Measurements from ENCODE around the gene TUT1. TPM values are rescaled to one million over a fixed set of nuclear protein-coding genes. Genes with fewer than 3 reads are reported as not detected.

TUT1 gene
- total RNA-seq, 1 experiment from 2014 or later = 40.0 TPM

DNA sequence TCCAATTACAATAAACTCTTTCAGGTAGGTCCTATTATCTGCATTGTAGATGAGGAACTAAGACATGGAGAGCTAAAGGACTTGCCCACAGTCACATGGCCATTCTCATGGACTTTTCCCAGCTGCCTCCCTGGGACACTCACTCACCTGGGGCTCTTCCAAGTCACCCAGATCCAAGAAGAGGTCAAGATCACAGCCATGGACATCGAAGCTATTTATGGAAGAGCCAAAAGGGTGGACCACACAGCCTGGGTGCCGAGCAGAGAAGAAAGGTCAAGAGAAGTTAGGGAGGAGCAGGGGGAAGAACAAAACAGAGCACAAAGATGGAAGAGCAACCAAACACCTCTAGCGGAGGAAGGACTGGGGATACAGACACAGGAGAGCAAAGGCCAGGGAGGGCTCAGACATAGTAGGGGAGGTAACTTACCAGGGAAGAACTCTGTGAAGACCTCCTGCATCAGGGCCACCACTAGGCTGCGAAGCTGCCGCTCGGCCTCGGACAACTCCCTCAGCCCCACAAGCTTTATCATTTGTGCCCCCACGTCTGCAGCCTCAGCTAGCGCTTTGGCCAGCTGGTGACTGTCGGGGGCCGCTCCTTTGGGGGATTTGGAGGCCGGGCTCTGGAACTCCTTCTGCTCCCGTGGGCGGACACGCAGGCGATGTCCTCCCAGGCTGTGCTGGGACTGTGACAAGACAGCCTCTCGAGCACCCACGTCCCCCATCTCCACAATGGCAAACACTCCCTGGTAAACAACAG, 10.2 kb downstream of the TUT1 start (continued):
- TF ChIP-seq, protein P1, sequence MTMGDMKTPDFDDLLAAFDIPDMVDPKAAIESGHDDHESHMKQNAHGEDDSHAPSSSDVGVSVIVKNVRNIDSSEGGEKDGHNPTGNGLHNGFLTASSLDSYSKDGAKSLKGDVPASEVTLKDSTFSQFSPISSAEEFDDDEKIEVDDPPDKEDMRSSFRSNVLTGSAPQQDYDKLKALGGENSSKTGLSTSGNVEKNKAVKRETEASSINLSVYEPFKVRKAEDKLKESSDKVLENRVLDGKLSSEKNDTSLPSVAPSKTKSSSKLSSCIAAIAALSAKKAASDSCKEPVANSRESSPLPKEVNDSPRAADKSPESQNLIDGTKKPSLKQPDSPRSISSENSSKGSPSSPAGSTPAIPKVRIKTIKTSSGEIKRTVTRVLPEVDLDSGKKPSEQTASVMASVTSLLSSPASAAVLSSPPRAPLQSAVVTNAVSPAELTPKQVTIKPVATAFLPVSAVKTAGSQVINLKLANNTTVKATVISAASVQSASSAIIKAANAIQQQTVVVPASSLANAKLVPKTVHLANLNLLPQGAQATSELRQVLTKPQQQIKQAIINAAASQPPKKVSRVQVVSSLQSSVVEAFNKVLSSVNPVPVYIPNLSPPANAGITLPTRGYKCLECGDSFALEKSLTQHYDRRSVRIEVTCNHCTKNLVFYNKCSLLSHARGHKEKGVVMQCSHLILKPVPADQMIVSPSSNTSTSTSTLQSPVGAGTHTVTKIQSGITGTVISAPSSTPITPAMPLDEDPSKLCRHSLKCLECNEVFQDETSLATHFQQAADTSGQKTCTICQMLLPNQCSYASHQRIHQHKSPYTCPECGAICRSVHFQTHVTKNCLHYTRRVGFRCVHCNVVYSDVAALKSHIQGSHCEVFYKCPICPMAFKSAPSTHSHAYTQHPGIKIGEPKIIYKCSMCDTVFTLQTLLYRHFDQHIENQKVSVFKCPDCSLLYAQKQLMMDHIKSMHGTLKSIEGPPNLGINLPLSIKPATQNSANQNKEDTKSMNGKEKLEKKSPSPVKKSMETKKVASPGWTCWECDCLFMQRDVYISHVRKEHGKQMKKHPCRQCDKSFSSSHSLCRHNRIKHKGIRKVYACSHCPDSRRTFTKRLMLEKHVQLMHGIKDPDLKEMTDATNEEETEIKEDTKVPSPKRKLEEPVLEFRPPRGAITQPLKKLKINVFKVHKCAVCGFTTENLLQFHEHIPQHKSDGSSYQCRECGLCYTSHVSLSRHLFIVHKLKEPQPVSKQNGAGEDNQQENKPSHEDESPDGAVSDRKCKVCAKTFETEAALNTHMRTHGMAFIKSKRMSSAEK (CRISPR knock-in tag; IDR thresholded peaks at IDR 0.05; ENCODE audit: borderline replicate concordance) = no peak
- TF ChIP-seq NFE2L1 (CRISPR knock-in tag; IDR thresholded peaks at IDR 0.05) (no peak), ETV6 (CRISPR knock-in tag; IDR thresholded peaks at IDR 0.05) (no peak), GABPB1 (CRISPR knock-in tag; IDR thresholded peaks at IDR 0.05) (no peak), ZNF263 (CRISPR knock-in tag; IDR thresholded peaks at IDR 0.05; ENCODE audit: low read depth) (no peak)
- TF ChIP-seq, protein P2, sequence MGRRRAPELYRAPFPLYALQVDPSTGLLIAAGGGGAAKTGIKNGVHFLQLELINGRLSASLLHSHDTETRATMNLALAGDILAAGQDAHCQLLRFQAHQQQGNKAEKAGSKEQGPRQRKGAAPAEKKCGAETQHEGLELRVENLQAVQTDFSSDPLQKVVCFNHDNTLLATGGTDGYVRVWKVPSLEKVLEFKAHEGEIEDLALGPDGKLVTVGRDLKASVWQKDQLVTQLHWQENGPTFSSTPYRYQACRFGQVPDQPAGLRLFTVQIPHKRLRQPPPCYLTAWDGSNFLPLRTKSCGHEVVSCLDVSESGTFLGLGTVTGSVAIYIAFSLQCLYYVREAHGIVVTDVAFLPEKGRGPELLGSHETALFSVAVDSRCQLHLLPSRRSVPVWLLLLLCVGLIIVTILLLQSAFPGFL (CRISPR knock-in tag; IDR thresholded peaks at IDR 0.05; ENCODE audit: borderline replicate concordance) = no peak

DNA sequence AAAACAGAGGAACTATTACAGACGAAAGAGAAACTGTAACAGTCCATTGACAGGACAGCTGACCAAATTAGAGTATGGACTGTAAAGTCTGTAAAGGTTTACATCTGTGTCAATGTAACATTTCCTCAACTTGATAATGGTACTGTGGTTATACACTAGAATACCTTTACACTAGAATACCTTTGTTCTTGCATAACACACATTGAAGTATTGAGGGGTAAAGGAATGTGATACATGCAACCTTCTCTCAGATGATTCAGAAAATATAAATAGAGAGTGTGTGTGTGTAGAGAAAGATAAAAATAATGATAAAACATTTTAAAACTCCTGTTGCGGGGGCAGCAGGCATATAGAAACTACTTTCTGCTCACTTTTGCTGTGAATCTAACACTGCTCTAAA, 12.1 kb downstream of the TUT1 start:
- no peak overlapping the region for H3K4me3 Mint-ChIP-seq
- no peaks in the 10 kb centered on the region for H3K9me3 Mint-ChIP-seq
- peaks cover 10% of the 10 kb centered on the region for H3K4me1 Mint-ChIP-seq
- peaks cover 41% of the 10 kb centered on the region for H3K36me3 Mint-ChIP-seq
- POLR2A ChIA-PET = no interaction called here
- no peaks in the 10 kb centered on the region for H3K27me3 Mint-ChIP-seq (ENCODE audit: low read depth)
- DNase-seq (ENCODE audit: low spot score) (no peak), ATAC-seq (no peak)
- CTCF ChIA-PET = interaction anchor here (1.3 kb wide), 1 partner anchor 32 kb away, joined by 3 read pairs; no protein-coding TSS in a partner anchor
- H3K27ac Mint-ChIP-seq = no peak overlapping the region
- TF ChIP-seq CREM (CRISPR knock-in tag; IDR thresholded peaks at IDR 0.05) (no peak), JUN (CRISPR knock-in tag; IDR thresholded peaks at IDR 0.05) (no peak)
- TF ChIP-seq, protein P3, sequence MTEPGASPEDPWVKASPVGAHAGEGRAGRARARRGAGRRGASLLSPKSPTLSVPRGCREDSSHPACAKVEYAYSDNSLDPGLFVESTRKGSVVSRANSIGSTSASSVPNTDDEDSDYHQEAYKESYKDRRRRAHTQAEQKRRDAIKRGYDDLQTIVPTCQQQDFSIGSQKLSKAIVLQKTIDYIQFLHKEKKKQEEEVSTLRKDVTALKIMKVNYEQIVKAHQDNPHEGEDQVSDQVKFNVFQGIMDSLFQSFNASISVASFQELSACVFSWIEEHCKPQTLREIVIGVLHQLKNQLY (CRISPR knock-in tag; IDR thresholded peaks at IDR 0.05) = no peak
- TF ChIP-seq, protein P4, sequence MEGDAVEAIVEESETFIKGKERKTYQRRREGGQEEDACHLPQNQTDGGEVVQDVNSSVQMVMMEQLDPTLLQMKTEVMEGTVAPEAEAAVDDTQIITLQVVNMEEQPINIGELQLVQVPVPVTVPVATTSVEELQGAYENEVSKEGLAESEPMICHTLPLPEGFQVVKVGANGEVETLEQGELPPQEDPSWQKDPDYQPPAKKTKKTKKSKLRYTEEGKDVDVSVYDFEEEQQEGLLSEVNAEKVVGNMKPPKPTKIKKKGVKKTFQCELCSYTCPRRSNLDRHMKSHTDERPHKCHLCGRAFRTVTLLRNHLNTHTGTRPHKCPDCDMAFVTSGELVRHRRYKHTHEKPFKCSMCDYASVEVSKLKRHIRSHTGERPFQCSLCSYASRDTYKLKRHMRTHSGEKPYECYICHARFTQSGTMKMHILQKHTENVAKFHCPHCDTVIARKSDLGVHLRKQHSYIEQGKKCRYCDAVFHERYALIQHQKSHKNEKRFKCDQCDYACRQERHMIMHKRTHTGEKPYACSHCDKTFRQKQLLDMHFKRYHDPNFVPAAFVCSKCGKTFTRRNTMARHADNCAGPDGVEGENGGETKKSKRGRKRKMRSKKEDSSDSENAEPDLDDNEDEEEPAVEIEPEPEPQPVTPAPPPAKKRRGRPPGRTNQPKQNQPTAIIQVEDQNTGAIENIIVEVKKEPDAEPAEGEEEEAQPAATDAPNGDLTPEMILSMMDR (IDR thresholded peaks at IDR 0.05) = no peak

DNA sequence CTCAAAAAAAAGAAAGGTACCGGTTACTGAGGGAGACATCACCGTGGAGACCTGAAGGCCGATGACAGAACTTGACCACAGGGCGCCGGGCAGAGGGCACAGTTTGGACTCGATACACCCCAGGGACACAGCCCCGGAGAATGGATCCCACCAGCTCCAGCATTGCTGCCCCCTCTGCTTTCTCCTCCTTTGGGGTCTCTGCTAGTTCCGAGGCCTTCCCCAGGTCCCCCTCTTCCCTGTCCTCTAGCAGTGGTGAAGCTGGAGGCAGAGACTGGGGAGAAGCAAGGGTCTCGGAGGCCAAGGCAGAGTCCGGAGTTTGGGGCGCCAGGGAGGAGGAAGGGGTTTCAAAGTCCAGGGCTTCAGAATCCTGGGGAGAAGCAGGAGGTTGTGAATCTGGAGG, 12.8 kb downstream of the TUT1 start:
- DNase-seq (ENCODE audit: low spot score) (no peak), ATAC-seq (no peak)
- CTCF ChIA-PET = interaction anchor here (0.5 to 1.3 kb wide), 3 partner anchors 21 to 196 kb away, joined by 3 read pairs; no protein-coding TSS in a partner anchor
- Mint-ChIP-seq H3K27ac (no peak overlapping the region), H3K9me3 (no peaks in the 10 kb centered on the region), H3K36me3 (peaks cover 36% of the 10 kb centered on the region), H3K4me1 (peaks cover 10% of the 10 kb centered on the region), H3K4me3 (no peak overlapping the region), H3K27me3 (ENCODE audit: low read depth) (no peaks in the 10 kb centered on the region)
- TF ChIP-seq CREB1 (CRISPR knock-in tag; IDR thresholded peaks at IDR 0.05) (no peak), JAZF1 (CRISPR knock-in tag; IDR thresholded peaks at IDR 0.05) (no peak), ZNF263 (CRISPR knock-in tag; IDR thresholded peaks at IDR 0.05; ENCODE audit: low read depth) (no peak), ZNF121 (CRISPR knock-in tag; IDR thresholded peaks at IDR 0.05) (no peak), ZNF671 (CRISPR knock-in tag; IDR thresholded peaks at IDR 0.05) (no peak)
- TF ChIP-seq, protein P5, sequence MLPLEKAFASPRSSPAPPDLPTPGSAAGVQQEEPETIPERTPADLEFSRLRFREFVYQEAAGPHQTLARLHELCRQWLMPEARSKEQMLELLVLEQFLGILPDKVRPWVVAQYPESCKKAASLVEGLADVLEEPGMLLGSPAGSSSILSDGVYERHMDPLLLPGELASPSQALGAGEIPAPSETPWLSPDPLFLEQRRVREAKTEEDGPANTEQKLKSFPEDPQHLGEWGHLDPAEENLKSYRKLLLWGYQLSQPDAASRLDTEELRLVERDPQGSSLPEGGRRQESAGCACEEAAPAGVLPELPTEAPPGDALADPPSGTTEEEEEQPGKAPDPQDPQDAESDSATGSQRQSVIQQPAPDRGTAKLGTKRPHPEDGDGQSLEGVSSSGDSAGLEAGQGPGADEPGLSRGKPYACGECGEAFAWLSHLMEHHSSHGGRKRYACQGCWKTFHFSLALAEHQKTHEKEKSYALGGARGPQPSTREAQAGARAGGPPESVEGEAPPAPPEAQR (CRISPR knock-in tag; IDR thresholded peaks at IDR 0.05) = no peak
- TF ChIP-seq, protein P6, sequence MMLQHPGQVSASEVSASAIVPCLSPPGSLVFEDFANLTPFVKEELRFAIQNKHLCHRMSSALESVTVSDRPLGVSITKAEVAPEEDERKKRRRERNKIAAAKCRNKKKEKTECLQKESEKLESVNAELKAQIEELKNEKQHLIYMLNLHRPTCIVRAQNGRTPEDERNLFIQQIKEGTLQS (CRISPR knock-in tag; conservative IDR thresholded peaks at IDR 0.05) = no peak
- TF ChIP-seq, protein P7, sequence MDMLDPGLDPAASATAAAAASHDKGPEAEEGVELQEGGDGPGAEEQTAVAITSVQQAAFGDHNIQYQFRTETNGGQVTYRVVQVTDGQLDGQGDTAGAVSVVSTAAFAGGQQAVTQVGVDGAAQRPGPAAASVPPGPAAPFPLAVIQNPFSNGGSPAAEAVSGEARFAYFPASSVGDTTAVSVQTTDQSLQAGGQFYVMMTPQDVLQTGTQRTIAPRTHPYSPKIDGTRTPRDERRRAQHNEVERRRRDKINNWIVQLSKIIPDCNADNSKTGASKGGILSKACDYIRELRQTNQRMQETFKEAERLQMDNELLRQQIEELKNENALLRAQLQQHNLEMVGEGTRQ (CRISPR knock-in tag; IDR thresholded peaks at IDR 0.05) = no peak
- TF ChIP-seq, protein P8, sequence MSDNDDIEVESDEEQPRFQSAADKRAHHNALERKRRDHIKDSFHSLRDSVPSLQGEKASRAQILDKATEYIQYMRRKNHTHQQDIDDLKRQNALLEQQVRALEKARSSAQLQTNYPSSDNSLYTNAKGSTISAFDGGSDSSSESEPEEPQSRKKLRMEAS (CRISPR knock-in tag; IDR thresholded peaks at IDR 0.05) = no peak
- TF ChIP-seq, protein P9, sequence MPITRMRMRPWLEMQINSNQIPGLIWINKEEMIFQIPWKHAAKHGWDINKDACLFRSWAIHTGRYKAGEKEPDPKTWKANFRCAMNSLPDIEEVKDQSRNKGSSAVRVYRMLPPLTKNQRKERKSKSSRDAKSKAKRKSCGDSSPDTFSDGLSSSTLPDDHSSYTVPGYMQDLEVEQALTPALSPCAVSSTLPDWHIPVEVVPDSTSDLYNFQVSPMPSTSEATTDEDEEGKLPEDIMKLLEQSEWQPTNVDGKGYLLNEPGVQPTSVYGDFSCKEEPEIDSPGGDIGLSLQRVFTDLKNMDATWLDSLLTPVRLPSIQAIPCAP (CRISPR knock-in tag; IDR thresholded peaks at IDR 0.05) = no peak
- TF ChIP-seq, protein P10, sequence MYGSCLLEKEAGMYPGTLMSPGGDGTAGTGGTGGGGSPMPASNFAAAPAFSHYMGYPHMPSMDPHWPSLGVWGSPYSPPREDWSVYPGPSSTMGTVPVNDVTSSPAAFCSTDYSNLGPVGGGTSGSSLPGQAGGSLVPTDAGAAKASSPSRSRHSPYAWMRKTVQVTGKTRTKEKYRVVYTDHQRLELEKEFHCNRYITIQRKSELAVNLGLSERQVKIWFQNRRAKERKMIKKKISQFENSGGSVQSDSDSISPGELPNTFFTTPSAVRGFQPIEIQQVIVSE (CRISPR knock-in tag; IDR thresholded peaks at IDR 0.05; ENCODE audit: borderline replicate concordance) = no peak
- POLR2A ChIA-PET = no interaction called here
